ENCODE data around the gene NHS.

GRCh38 chrX:17707731-17708130, 332.7 kb downstream of the NHS start:
- TF ChIP-seq CTCF (IDR thresholded peaks at IDR 0.05), result no peak
- no peak for TF ChIP-seq POLR2AphosphoS5 (IDR thresholded peaks at IDR 0.05)
- TF ChIP-seq POLR2A (IDR thresholded peaks at IDR 0.05; ENCODE audit: low read depth), result no peak

Data from esophagus muscularis mucosa (tissue), 3 donors.